GM12878 (cell line): ENCODE measurements around the gene PTGES3L. TPM values are rescaled to one million over a fixed set of nuclear protein-coding genes. Genes with fewer than 3 reads are reported as not detected.
A peak's percentile ranks its signal among the peaks of the same experiment; 100 is the strongest.

Experiments used
- ATAC-seq: fragments of 200-7000 bp; cut with Tn5 transposase; 3 replicates; pipeline ENCODE4 v1.9.1; 2020; ENCODE audit warnings: mild to moderate bottlenecking, moderate library complexity
- BruUV-seq: library from RNA; stranded (reverse); fragments of 400-500 nt; replicated peaks from 2 replicates; lab custom pipeline; 2021; lab: Mats Ljungman, UMichigan
- CTCF ChIA-PET: fragments of 300-600 bp; sonication (Branson Sonifier 250); formaldehyde crosslinking; extraction: SDS; loops from one replicate; lab custom pipeline; 2021; ENCODE audit warnings: inconsistent platforms; lab: Yijun Ruan, JAX
- POLR2A ChIA-PET: fragments of 350-600 bp; formaldehyde crosslinking; extraction: SDS; loops from one replicate; lab custom pipeline; 2021; ENCODE audit warnings: inconsistent platforms; lab: Charles Lee
- RAD21 ChIA-PET: fragments of 300-600 bp; sonication (Branson Sonifier 250); formaldehyde crosslinking; loops from one replicate; lab custom pipeline; 2023; ENCODE audit warnings: antibody characterized with exemption; ENCODE audit not compliant: unreplicated experiment; lab: Charles Lee
- SMC1A ChIA-PET: fragments of 300-600 bp; sonication (Branson Sonifier 250); formaldehyde crosslinking; loops from one replicate; lab custom pipeline; 2023; ENCODE audit not compliant: unreplicated experiment, uncharacterized antibody; lab: Charles Lee
- DNase-seq: peaks from one replicate; pipeline ENCODE4 v3.0.0-alpha.2; 2011; ENCODE audit warnings: low read depth, low spot score
- FAIRE-seq: peaks from 3 replicates; lab custom pipeline; 2011; peaks lifted over from hg19 to GRCh38; lab: Jason Lieb, UNC
- H2AFZ ChIP-seq: 2 replicates; pipeline ENCODE4 v1.6.0; 2011; ENCODE audit warnings: low read depth, low read length, control low read depth; ENCODE audit not compliant: control insufficient read depth
- H3K27ac ChIP-seq: 2 replicates; pipeline ENCODE4 v1.5.1; 2011; ENCODE audit warnings: control low read depth; ENCODE audit not compliant: control insufficient read depth, insufficient read depth
- H3K27me3 ChIP-seq, 2 experiments: replicated peaks in 1 of 2; 2 replicates each; pipeline versions ENCODE4 v1.6.0 to v1.6.1; 2011; ENCODE audit warnings: low read length in 1 of 2; ENCODE audit not compliant: control insufficient read depth in 2 of 2, insufficient read depth in 2 of 2
- H3K36me3 ChIP-seq, 2 experiments: 2 replicates each; pipeline ENCODE4 v1.5.1; 2011; ENCODE audit warnings: low read length in 1 of 2; ENCODE audit not compliant: control insufficient read depth in 2 of 2, insufficient read depth in 2 of 2
- H3K4me1 ChIP-seq: 2 replicates; pipeline ENCODE4 v1.6.1; 2011; ENCODE audit warnings: mild to moderate bottlenecking, low read length, moderate library complexity, mixed read lengths; ENCODE audit not compliant: control insufficient read depth, insufficient read depth
- H3K4me2 ChIP-seq: 2 replicates; pipeline ENCODE4 v1.6.0; 2011; ENCODE audit warnings: control low read depth; ENCODE audit not compliant: control insufficient read depth, insufficient read depth
- H3K4me3 ChIP-seq: fragments of 200-600 bp; sonication (generic); 2 replicates; pipeline ENCODE4 v1.5.1; 2016
- H3K79me2 ChIP-seq: 2 replicates; pipeline ENCODE4 v1.6.0; 2011; ENCODE audit warnings: low read length; ENCODE audit not compliant: control insufficient read depth, insufficient read depth
- H3K9ac ChIP-seq: 2 replicates; pipeline ENCODE4 v1.8.0; 2011; ENCODE audit warnings: low read length, control low read depth, mixed read lengths; ENCODE audit not compliant: control insufficient read depth, insufficient read depth
- H3K9me3 ChIP-seq: replicated peaks from 3 replicates; pipeline ENCODE4 v1.5.1; 2011; ENCODE audit warnings: mild to moderate bottlenecking, low read length; ENCODE audit not compliant: control insufficient read depth, insufficient read depth
- H4K20me1 ChIP-seq: 2 replicates; pipeline ENCODE4 v1.6.0; 2011; ENCODE audit not compliant: control insufficient read depth, insufficient read depth
- CUX1 ChIP-seq: IDR thresholded peaks from 2 replicates; pipeline ENCODE4 v1.6.1; 2012; ENCODE audit warnings: improper control_type of control experiment, low read depth, low read length; ENCODE audit not compliant: insufficient replicate concordance
- IRF4 ChIP-seq: IDR thresholded peaks from 2 replicates; pipeline ENCODE4 v1.6.1; 2011; ENCODE audit warnings: low read depth, low read length
- LARP7 ChIP-seq: fragments of 450-650 bp; IDR thresholded peaks from 2 replicates; pipeline ENCODE4 v1.6.1; 2017; ENCODE audit warnings: mild to moderate bottlenecking
- MLLT1 ChIP-seq: fragments of 450-650 bp; IDR thresholded peaks from 2 replicates; pipeline ENCODE4 v1.6.1; 2016; ENCODE audit warnings: mild to moderate bottlenecking
- MYB ChIP-seq: fragments of 150-350 bp; IDR thresholded peaks from 2 replicates; pipeline ENCODE4 v1.6.1; 2014; ENCODE audit warnings: mild to moderate bottlenecking, low read depth, low read length, borderline replicate concordance
- NFXL1 ChIP-seq: fragments of 450-650 bp; IDR thresholded peaks from 2 replicates; pipeline ENCODE4 v1.6.1; 2017; ENCODE audit warnings: antibody characterized with exemption, mild to moderate bottlenecking, borderline replicate concordance
- POLR2A ChIP-seq: IDR thresholded peaks from 2 replicates; pipeline ENCODE4 v1.6.1; 2011; ENCODE audit warnings: low read depth, mild to moderate bottlenecking, low read length
- RBBP5 ChIP-seq: fragments of 200-600 bp; sonication (generic); conservative IDR thresholded peaks from 2 replicates; pipeline ENCODE4 v1.6.1; 2016
- SIN3A ChIP-seq: IDR thresholded peaks from 2 replicates; pipeline ENCODE4 v1.6.1; 2012; ENCODE audit warnings: low read depth, low read length, improper control_type of control experiment
- SIX5 ChIP-seq: IDR thresholded peaks from 2 replicates; pipeline ENCODE4 v1.6.1; 2011; ENCODE audit warnings: mild to moderate bottlenecking, low read depth, low read length, moderate library complexity; ENCODE audit not compliant: severe bottlenecking
- TAF1 ChIP-seq: IDR thresholded peaks from 2 replicates; pipeline ENCODE4 v1.6.1; 2011; ENCODE audit warnings: mild to moderate bottlenecking, low read depth, low read length, borderline replicate concordance
- TCF12 ChIP-seq: IDR thresholded peaks from 2 replicates; pipeline ENCODE4 v1.6.1; 2011; ENCODE audit warnings: low read depth, mild to moderate bottlenecking, low read length
- USF1 ChIP-seq: IDR thresholded peaks from 2 replicates; pipeline ENCODE4 v1.6.1; 2011; ENCODE audit warnings: borderline replicate concordance, low read depth, mild to moderate bottlenecking, moderate library complexity, mixed read lengths, low read length; ENCODE audit not compliant: insufficient read depth; ENCODE audit errors: extremely low read length
- YBX1 ChIP-seq: fragments of 450-650 bp; IDR thresholded peaks from 2 replicates; pipeline ENCODE4 v1.6.1; 2016; ENCODE audit warnings: antibody characterized with exemption
- ZNF274 ChIP-seq: IDR thresholded peaks from one replicate; pipeline ENCODE4 v1.8.0; 2011; ENCODE audit not compliant: insufficient read length, insufficient read depth
- WGBS: methylation state at CpG from one replicate; pipeline ENCODE4 v1.1.6; 2016; ENCODE audit warnings: low lambda C conversion rate; ENCODE audit not compliant: insufficient replicate concordance, insufficient coverage; ENCODE audit errors: missing lambda C conversion rate; 5-methylcytosine and 5-hydroxymethylcytosine counted together
- in situ Hi-C: fragments of 300-500 bp; cut with MboI; formaldehyde crosslinking; loops from 9 replicates; pipeline ENCODE4 v1.14.3; 2018; ENCODE audit warnings: mixed read lengths
- intact Hi-C: fragments of 100-400 bp; cut with micrococcal nuclease; formaldehyde crosslinking; loops from one replicate; pipeline ENCODE4 v1.14.2; 2022; ENCODE audit not compliant: unreplicated experiment
- polyA plus RNA-seq, 11 experiments: library from polyadenylated mRNA; depleted of rRNA in 4 of 11; unstranded in 6 of 11; stranded (reverse) in 5 of 11; fragments of >200 nt; fragmentation: Nextera tagmentation in 4 of 11; fragmentation: Illumina TruSeq in 1 of 11; extraction: Ambion mirVana in 4 of 11; extraction: Trizol in 1 of 11; gene quantifications; 1 replicate in 1 of 11; 2 replicates in 10 of 11; pipeline versions ENCODE4 v1.2.1 to v1.2.3, GENCODE V29; 2011 to 2016; ENCODE audit warnings: inconsistent platforms in 2 of 11, missing spikeins in 2 of 11, low read depth in 1 of 11
- total RNA-seq, 4 experiments: library from RNA; depleted of rRNA in 3 of 4; stranded (reverse); fragments of >200 nt in 3 of 4; fragmentation: Illumina TruSeq in 1 of 4; extraction: Trizol in 1 of 4; gene quantifications; 2 replicates each; pipeline versions ENCODE4 v1.2.1 to v1.2.3, GENCODE V29; 2013 to 2021

Gene PTGES3L
- total and polyA plus RNA-seq, 10 of the 15 experiments (the other 5 are each of a cell fraction or from before 2014, with no cell fraction given), result 0.11 to 2.3 (median 0.98) TPM

GRCh38 chr17:42997984-42998938 is 18.4 kb upstream of the PTGES3L start, which contains the start of gene RPL27:
RPL27 (plus strand) TSS chr17:42998419; CDS start chr17:42998751, 332 bp downstream.
- WGBS, result 1% methylated on average over 49 of the region's 49 CpGs
- Histone ChIP-seq H3K79me2 (peaks cover 26% of the 10 kb centered on the region), H3K4me3 (peak within 1 kb of the TSS; percentile 95), H3K36me3 (peaks cover 7 to 13% of the 10 kb centered on the region in 2 experiments), H4K20me1 (no peaks in the 10 kb centered on the region), H2AFZ (peak within 1 kb of the TSS; percentile 70), H3K4me1 (peaks cover 3% of the 10 kb centered on the region; the same call in 1 of the 2 replicates), H3K27me3 (no peaks in the 10 kb centered on the region), H3K27ac (peak within 1 kb of the TSS; percentile 82), H3K9ac (peak within 1 kb of the TSS; percentile 99), H3K9me3 (no peaks in the 10 kb centered on the region), H3K4me2 (peak within 1 kb of the TSS; percentile 73)
- RAD21 ChIA-PET, result interaction anchor here (0.5 to 2.7 kb wide), 35 partner anchors 8 to 486 kb away, joined by 3 to 31 read pairs (median 5); partner anchors contain the start of genes AARSD1, AOC2, BECN1 and CNTD1
- peak; percentile 97 for ATAC-seq
- in situ Hi-C loops (no loop called here), intact Hi-C loops (loop anchor here (1.0 to 10.0 kb wide), 3 partner anchors 17 to 153 kb away; partner anchors contain the start of genes AARSD1 and AOC2)
- SMC1A ChIA-PET, result interaction anchor here (0.6 to 3.7 kb wide), 33 partner anchors 9 to 486 kb away, joined by 3 to 47 read pairs (median 4); partner anchors contain the start of genes DHX8, IFI35, PSMC3IP and PSME3
- FAIRE-seq, result peak; percentile 100
- CTCF ChIA-PET, result interaction anchor here (0.5 to 4.8 kb wide), 48 partner anchors 9 to 804 kb away, joined by 3 to 66 read pairs (median 5); partner anchors contain the start of genes AARSD1, AOC2, BECN1 and CNTD1
- POLR2A ChIA-PET, result interaction anchor here (0.5 to 2.6 kb wide), 23 partner anchors 9 to 1054 kb away, joined by 3 to 21 read pairs (median 3); partner anchors contain the start of genes AARSD1, BECN1, BRCA1 and DHX8
- peak; percentile 100 for DNase-seq
- TSS peak; percentile 87 for BruUV-seq
- TF ChIP-seq LARP7 (peak; percentile 79), MLLT1 (peak; percentile 92), NFXL1 (no peak), POLR2A (peak; percentile 95), USF1 (peak; percentile 53), ZNF274 (no peak), TAF1 (peak; percentile 98), YBX1 (no peak), TCF12 (peak; percentile 53; the same call in 1 of the 2 replicates), SIN3A (peak; percentile 96), SIX5 (peak; percentile 73), CUX1 (no peak), IRF4 (peak; percentile 33; the same call in 1 of the 2 replicates), RBBP5 (peak; percentile 97; the same call in 1 of the 2 replicates), MYB (0 out of 2 replicates have a peak, but pooled peaks have one; percentile 32)
